ENCODE results near the gene SHQ1.

DNA sequence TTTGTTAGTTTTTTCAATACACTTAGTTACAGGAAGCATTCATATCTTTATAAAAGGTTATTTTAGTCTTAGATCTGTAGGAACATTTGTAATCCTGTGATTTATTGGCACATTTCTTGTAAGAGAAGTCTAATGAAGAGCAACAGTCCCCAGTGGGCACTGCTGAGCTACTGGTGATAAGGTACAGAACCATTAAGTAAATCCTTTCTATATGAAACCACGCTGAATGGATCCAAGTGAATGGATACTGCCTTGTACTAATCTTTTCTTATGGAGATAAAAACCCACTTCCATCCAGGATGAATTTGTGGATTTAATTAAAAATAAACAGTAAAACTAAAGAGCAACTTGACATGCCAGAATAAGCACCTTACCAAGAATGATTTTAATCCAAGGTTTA is 64.0 kb downstream of the SHQ1 start:
- TF ChIP-seq CTCF (IDR thresholded peaks at IDR 0.05) (no peak), POLR2A (IDR thresholded peaks at IDR 0.05) (no peak)
